ENCODE measurements around the gene KLHL35.

DNA sequence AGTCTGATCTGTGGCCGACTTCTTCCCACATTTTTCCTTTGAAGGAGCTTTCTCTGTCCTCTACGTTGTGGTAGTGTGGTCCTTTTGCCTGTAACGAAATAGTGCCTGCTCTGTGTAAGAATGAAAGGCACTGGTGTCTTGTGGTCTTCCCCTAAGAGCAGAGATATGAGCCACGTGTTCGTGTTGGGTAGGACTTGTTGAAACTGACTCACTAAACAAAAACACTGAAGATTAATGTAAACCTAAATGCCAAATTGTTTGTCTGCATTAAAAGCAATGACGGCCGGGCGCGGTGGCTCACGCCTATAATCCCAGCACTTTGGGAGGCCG is 43.8 kb downstream of the KLHL35 start:
- no peak for TF ChIP-seq POLR2A (IDR thresholded peaks at IDR 0.05; ENCODE audit: low read length)
- TF ChIP-seq GATA1 (IDR thresholded peaks at IDR 0.05; ENCODE audit: low read depth, low read length), result no peak
